ENCODE data around the gene MMP26.
"Not testable (repeated sequence)": the region's sequence is repeated elsewhere in the genome, so short reads cannot be mapped to it uniquely, and the experiment has no call there.

The MMP26 gene

GRCh38 chr11:4704054-4704789 lies at the start of gene MMP26:
TSS of gene MMP26 (plus strand) at chr11:4704784.
- no peak for DNase-seq

DNA sequence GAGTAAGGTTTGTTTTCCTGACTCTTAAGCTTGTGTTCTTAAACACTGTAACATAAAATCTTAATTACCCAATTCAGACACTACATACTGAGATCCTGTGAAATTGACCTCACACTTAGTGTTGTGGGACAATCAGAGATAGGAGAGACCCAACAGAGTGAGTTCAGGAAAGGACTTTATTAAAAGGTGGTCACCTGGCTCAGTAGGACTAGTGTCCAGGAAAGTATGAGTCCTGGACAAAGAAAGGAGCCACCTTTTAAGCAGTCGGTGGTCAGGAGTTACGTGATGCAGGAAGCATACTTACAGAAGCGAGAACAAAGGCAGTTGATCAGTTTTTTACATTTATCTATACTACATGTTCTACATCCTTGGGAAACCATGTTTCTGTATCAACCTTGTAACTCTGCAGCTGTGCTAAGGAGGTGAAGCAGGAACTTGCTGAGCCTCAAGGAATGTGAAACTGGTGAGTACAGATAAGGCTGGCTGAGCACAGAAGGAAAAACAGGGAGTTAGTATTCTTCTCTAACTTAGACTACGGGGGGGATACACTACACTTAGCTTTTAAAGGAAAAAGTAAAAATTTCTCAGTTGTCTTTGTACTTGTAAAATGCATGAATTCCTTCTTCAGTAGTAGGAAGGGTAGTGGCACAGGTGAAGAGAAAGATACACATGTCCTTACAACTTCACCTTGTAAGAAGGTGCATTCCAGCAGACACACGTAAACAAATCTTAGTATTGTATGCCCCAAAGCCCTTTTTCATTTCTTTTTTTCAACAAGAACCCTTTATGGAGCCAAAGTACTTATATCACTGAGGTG lies 45.7 kb upstream of the MMP26 start:
- no peak for DNase-seq

DNA sequence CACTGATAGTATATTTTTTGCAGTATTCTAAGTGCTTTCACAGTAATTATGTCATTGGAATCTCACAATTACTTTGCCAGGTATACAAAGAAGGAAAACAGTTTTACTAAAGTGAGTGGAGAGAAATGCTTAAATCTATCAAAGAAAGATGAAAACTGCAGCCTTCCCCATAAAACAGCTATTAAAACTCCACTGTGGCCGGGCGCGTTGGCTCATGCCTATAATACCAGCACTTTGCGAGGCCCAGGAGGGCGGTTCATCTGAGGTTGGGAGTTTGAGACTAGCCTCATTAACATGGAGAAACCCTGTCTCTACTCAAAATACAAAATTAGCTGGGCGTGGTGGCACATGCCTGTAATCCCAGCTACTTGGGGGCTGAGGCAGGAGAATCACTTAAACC lies 41.7 kb upstream of the MMP26 start:
- no peak for DNase-seq

GRCh38 chr11:4664183-4664582 lies 40.4 kb upstream of the MMP26 start:
- DNase-seq: no peak

GRCh38 chr11:4664786-4665185 lies 39.8 kb upstream of the MMP26 start:
- no peak for DNase-seq

DNA sequence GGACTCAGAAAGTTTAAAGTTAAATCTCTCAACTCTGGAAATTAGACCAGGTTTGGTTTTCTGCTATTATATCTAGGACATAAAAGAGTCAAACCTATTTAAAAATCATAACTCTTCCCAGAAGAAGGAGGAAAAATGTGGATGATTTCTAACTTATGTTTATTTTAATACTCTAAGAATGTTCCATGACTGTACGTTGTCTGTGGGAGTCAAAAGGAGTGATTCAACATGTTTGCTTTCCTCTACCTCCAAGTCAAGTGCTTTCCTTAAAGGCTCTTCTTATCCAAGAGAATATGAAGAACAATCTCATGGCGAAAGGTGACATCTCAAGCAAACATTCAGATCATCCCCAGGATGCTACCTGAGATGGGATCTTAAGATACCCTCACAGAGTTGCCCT lies 39.2 kb upstream of the MMP26 start:
- DNase-seq: no peak

GRCh38 chr11:4671741-4672140 lies 32.8 kb upstream of the MMP26 start:
- no peak for DNase-seq

- no peak for DNase-seq
Observed at GRCh38 chr11:4672470-4672869, 32.1 kb upstream of the MMP26 start.

- DNase-seq: no peak
Observed at GRCh38 chr11:4673781-4674180, 30.8 kb upstream of the MMP26 start.

DNA sequence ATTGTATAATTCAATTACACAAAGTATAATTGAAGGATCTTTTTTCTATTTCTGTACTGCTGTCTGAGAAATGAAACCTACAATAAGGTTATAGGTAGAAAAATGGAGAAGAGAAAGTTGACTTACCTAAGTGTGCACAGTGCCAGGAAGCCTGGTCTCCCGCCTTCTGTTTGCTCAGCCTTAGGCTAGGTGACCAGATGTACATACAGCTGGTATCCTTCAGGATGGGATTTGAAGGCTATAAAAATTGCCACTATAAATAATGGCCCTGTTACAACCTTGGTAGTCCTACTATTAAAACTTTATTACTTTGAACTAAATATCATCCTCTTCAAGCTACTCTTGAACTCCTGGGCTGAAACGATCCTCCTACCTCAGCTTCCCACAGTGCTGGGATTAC lies 26.6 kb upstream of the MMP26 start:
- no peak for DNase-seq

- no peak for DNase-seq
Observed at GRCh38 chr11:4680341-4680740, 24.2 kb upstream of the MMP26 start.

DNA sequence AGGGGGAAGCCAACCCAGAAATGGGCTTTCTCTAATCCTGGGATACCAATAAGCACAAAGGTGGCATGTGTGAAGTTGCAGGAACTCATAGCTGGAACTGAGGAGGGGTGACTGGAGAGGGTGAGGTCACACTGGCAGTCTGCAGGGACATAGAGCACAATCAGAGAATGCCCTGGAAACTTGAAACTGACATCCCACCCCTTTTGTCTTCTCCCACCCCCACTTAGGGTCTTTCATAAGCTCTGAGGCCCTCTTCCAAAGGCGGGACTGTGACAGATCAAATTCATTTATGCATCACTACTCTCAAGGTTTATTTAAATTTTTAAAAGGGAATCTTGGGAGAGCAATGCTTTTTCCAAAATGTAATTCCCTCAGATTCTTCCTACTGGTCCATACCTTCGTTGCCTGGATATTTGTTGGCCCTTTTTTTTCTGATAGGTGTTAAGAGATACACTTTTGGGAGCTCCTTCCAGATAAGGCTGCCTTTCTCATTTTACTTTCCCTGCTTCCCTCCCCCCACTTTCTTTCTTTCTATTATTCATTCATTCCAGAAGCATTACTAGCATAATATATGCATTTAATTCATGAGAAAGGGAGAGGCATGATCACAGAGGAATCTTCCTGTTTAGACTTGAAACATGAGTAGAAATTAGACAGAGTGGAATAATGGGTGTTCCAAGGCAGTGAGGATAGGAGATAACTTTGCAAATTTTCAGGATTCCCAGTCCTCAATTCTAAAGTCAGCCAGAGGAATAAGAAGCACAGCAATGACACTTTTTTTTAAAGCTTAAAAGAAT lies 21.8 kb upstream of the MMP26 start:
- DNase-seq: no peak

GRCh38 chr11:4684631-4685285 lies 19.8 kb upstream of the MMP26 start:
- DNase-seq: no peak

- DNase-seq: no peak
Observed at GRCh38 chr11:4695442-4695841, 9.1 kb upstream of the MMP26 start.

DNA sequence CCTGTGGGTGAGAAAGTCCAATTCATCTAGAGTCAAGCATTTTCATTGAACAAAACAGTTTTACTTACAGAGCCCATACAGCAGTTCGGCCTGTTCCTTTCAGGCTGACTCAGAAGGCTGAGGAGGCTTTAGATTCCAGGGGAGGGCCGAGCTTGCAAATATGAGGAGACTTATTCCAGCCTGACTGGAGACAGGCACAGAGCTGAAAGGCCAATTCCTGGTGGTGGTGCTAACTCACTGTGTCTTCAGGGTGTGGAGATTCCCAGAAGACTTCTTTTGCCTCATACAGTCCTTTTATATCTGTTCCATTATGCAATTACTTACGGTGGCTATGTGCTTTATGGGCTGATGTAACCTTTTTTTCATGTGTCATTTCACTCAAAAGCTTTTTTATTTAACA lies 7.0 kb upstream of the MMP26 start, which contains the start of gene OR51E2:
OR51E2 (minus strand) TSS at position 269 of the 400 bp plus-strand sequence. CDS start 15,142 bp downstream, outside the sequence.
- DNase-seq: no peak

- DNase-seq: no peak
Observed at GRCh38 chr11:4699697-4700435, 4.7 kb upstream of the MMP26 start.

GRCh38 chr11:4700436-4700820 lies 4.2 kb upstream of the MMP26 start:
- DNase-seq: no peak

DNA sequence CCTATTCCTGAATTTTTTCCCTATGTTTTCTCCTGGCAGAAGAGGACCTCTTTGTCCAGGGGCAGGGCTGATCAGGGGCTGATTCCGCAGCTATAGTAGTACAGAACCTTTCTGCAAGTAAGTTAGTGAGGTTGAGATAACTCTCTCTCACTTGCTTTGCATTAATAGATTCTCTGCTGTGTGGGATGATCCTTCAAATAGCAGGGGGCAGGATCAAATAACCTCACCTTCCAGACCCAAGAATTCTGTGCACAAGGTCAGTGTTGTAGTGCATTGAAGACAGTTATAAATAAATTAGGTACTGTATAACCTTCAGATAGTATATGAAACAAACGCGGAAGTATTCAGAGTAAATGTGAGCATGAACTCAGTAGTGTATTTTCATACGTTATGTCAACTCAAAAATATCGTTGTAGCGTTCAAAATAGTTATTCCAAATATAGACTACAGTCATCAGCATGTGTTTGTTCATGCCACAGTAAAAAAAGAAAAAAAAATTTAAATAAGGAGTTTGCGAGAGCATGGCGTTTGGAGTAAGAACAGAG lies 278 bp downstream of the MMP26 start:
- DNase-seq: no peak

GRCh38 chr11:4713241-4713640 lies 8.7 kb downstream of the MMP26 start:
- DNase-seq: no peak

DNA sequence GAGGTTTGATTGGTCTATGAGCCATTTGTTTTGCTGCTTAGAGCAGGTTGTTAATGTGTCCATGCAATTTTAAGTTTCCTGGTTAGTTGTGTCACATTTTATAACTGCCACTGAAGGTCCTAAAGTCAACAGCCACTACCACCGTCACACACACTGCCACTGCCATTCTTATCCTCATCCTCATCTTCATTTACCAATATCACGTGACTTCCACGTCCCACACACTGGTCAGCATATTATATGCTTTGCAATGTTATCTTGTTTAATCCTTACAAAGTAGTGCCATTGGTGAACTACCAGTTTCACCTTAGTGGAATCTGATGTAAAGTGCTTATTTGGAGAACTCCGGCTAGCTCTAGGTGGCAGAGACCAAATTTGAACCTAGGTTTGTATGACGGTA lies 9.7 kb downstream of the MMP26 start:
- no peak for DNase-seq

GRCh38 chr11:4722616-4723534 lies 18.3 kb downstream of the MMP26 start:
- DNase-seq: not testable (repeated sequence)

Data from stimulated activated CD4-positive, alpha-beta T cell treated with anti-CD3 and anti-CD28 coated beads, Interleukin-4, amount 100 ng/mL, for 24 hours (primary cell).